CD14-positive monocyte (primary cell): Measurements from ENCODE around the gene GNPTG. TPM values are rescaled to one million over a fixed set of nuclear protein-coding genes. Genes with fewer than 3 reads are reported as not detected.
A peak's percentile ranks its signal among the peaks of the same experiment; 100 is the strongest.

Experiments used
- DNase-seq, 3 donors: peaks; one replicate each; pipeline ENCODE4 v3.0.0-alpha.2; 2011 to 2022
- H2AFZ ChIP-seq: 2 replicates; pipeline ENCODE4 v1.6.0; 2012; ENCODE audit warnings: mild to moderate bottlenecking, low read depth, low read length, inconsistent platforms; ENCODE audit not compliant: insufficient read depth, poor library complexity, severe bottlenecking
- H3K27ac ChIP-seq, 2 donors: 1 replicate in 1 of 2; 2 replicates in 1 of 2; pipeline ENCODE4 v1.5.1; 2012 to 2013; ENCODE audit warnings: low read length in 2 of 2, control low read depth in 1 of 2, inconsistent platforms in 1 of 2, low read depth in 1 of 2, mild to moderate bottlenecking in 1 of 2
- H3K27me3 ChIP-seq, 2 donors: one replicate each; pipeline versions ENCODE4 v1.6.0 to v1.6.1; 2011 to 2013; ENCODE audit warnings: low read length in 2 of 2; ENCODE audit not compliant: control insufficient read depth in 2 of 2, insufficient read depth in 2 of 2
- H3K36me3 ChIP-seq, 2 donors: replicated peaks in 1 of 2; 1 replicate in 1 of 2; 2 replicates in 1 of 2; pipeline versions ENCODE4 v1.5.1 to v1.6.1; 2012 to 2013; ENCODE audit warnings: low read length in 2 of 2, control low read depth in 1 of 2, inconsistent platforms in 1 of 2, mild to moderate bottlenecking in 1 of 2; ENCODE audit not compliant: insufficient read depth in 2 of 2, control insufficient read depth in 1 of 2
- H3K4me1 ChIP-seq, 2 donors: 1 replicate in 1 of 2; 2 replicates in 1 of 2; pipeline versions ENCODE4 v1.5.1 to v1.6.1; 2012 to 2013; ENCODE audit warnings: low read length in 2 of 2, control low read depth in 1 of 2, inconsistent platforms in 1 of 2, mild to moderate bottlenecking in 1 of 2, moderate library complexity in 1 of 2; ENCODE audit not compliant: insufficient read depth in 2 of 2, control insufficient read depth in 1 of 2
- H3K4me2 ChIP-seq: replicated peaks from 2 replicates; pipeline ENCODE3; 2012; ENCODE audit warnings: low read length, moderate library complexity, mild to moderate bottlenecking; ENCODE audit not compliant: poor library complexity, severe bottlenecking; ENCODE audit errors: extremely low read depth
- H3K4me3 ChIP-seq, 3 experiments: fragments of 200-600 bp in 1 of 3; sonication (generic) in 1 of 3; replicated peaks in 1 of 3; 1 replicate in 2 of 3; 2 replicates in 1 of 3; pipeline ENCODE4 v1.5.1; 2011 to 2013; ENCODE audit warnings: low read length in 3 of 3, mild to moderate bottlenecking in 3 of 3, control low read depth in 2 of 3, low read depth in 2 of 3, inconsistent platforms in 1 of 3, moderate library complexity in 1 of 3
- H3K79me2 ChIP-seq: 2 replicates; pipeline ENCODE4 v1.6.0; 2012; ENCODE audit warnings: mild to moderate bottlenecking, control low read depth, inconsistent platforms, low read length, moderate library complexity; ENCODE audit not compliant: insufficient read depth
- H3K9ac ChIP-seq: 2 replicates; pipeline ENCODE4 v1.6.0; 2017; ENCODE audit warnings: low read length, mild to moderate bottlenecking; ENCODE audit not compliant: insufficient read depth, poor library complexity, severe bottlenecking
- H3K9me3 ChIP-seq, 2 donors: replicated peaks in 1 of 2; 1 replicate in 1 of 2; 2 replicates in 1 of 2; pipeline versions ENCODE4 v1.5.1 to v1.6.1; 2012 to 2013; ENCODE audit warnings: low read length in 2 of 2, control low read depth in 1 of 2; ENCODE audit not compliant: control insufficient read depth in 1 of 2, insufficient read depth in 1 of 2
- H4K20me1 ChIP-seq: 2 replicates; pipeline ENCODE4 v1.6.0; 2012; ENCODE audit warnings: mild to moderate bottlenecking, low read length, control low read depth, moderate library complexity; ENCODE audit not compliant: insufficient read depth
- H3K27ac Mint-ChIP-seq, 7 donors: one replicate each; pipeline ENCODE4 v1.8.0; 2020; ENCODE audit warnings: mild to moderate bottlenecking in 7 of 7, mixed read lengths in 7 of 7, moderate library complexity in 6 of 7, inconsistent platforms in 2 of 7
- H3K27me3 Mint-ChIP-seq, 3 donors: one replicate each; pipeline ENCODE4 v1.8.0; 2021 to 2022; ENCODE audit warnings: low read depth in 3 of 3, mild to moderate bottlenecking in 3 of 3, mixed read lengths in 3 of 3, moderate library complexity in 3 of 3, inconsistent platforms in 1 of 3
- H3K36me3 Mint-ChIP-seq, 2 donors: one replicate each; pipeline ENCODE4 v1.8.0; 2020; ENCODE audit warnings: mixed read lengths in 2 of 2, inconsistent platforms in 1 of 2, mild to moderate bottlenecking in 1 of 2
- H3K4me1 Mint-ChIP-seq: one replicate; pipeline ENCODE4 v1.8.0; 2020; ENCODE audit warnings: mild to moderate bottlenecking, mixed read lengths
- H3K4me3 Mint-ChIP-seq, 2 donors: one replicate each; pipeline ENCODE4 v1.8.0; 2020; ENCODE audit warnings: mild to moderate bottlenecking in 2 of 2, mixed read lengths in 2 of 2, moderate library complexity in 1 of 2
- H3K9me3 Mint-ChIP-seq, 7 donors: one replicate each; pipeline ENCODE4 v1.8.0; 2020 to 2022; ENCODE audit warnings: mixed read lengths in 7 of 7, mild to moderate bottlenecking in 6 of 7, moderate library complexity in 6 of 7, inconsistent platforms in 2 of 7
- WGBS: methylation state at CpG from one replicate; pipeline ENCODE4 v1.1.5; 2013; ENCODE audit warnings: missing lambda C conversion rate; ENCODE audit not compliant: insufficient coverage; 5-methylcytosine and 5-hydroxymethylcytosine counted together
- intact Hi-C, 2 donors: fragments of 100-400 bp; cut with micrococcal nuclease; formaldehyde crosslinking; loops; one replicate each; pipeline versions ENCODE4 v1.15.0 to v1.15.1; 2023
- polyA plus RNA-seq, 3 donors: library from polyadenylated mRNA; depleted of rRNA in 1 of 3; unstranded in 2 of 3; stranded (reverse) in 1 of 3; fragments of 300-500 nt in 2 of 3; fragments of >200 nt in 1 of 3; fragmentation: Illumina TruSeq in 2 of 3; gene quantifications; 1 replicate in 2 of 3; 2 replicates in 1 of 3; pipeline ENCODE4 v1.2.3, GENCODE V29; 2012 to 2021
- TF ChIP-seq, protein P1 (sequence below): fragments of 200-600 bp; IDR thresholded peaks from one replicate; pipeline ENCODE4 v1.8.0; 2022; ENCODE audit warnings: antibody characterized with exemption, mild to moderate bottlenecking

Gene GNPTG
- polyA plus RNA-seq, 3 donors: 74.7 to 130 (median 82.5) TPM

DNA sequence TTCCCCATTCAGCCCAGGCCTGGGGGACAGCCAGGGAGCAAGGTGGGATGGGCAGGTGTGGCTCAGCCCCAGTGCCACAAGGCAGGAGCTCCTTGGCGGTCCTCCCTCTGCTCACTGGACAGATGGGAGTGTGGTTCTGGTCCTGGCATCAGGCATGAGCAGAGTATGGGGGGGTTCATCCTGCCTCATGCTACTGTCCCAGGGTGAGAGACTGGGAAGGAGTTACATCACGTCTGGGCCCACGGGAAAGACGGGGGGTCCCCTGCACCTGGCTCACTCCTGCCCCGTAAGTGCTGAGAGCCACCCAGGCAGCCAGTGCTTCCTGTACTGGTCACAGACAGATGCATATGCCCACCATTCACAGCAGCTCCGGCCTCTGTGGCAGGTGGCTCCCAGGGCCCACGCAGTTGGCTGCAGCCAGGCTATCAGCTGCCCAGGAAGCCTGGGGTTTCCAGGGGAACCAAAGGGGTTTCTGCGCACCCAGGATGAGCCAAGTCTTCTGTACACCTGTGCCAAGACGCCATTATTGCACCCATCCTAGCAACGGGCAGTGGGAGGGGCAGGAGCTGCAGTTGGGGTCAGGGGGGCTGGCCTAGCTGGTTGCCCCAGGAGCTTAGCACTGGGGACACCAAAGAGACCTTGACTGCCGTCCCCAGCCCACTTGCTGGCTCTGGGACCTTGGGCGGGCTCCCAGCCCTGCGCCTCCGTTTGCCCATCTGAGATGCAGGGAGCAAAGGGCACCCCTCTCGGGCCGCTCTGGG lies 16.3 kb upstream of the GNPTG start:
- peaks cover 50 to 66% (median 59%) of the 10 kb centered on the region in 3 donors for H3K27me3 Mint-ChIP-seq
- H3K27ac ChIP-seq: no peak overlapping the region
- no peaks in the 10 kb centered on the region for H3K36me3 ChIP-seq
- WGBS: 46% methylated on average over 9 of the region's 16 CpGs
- no peak overlapping the region for H2AFZ ChIP-seq
- no peak overlapping the region for H3K4me2 ChIP-seq
- no peak for DNase-seq
- H3K27ac Mint-ChIP-seq: no peak overlapping the region
- peaks cover 0 to 2% of the 10 kb centered on the region in 2 donors for H3K36me3 Mint-ChIP-seq
- TF ChIP-seq, protein P1, sequence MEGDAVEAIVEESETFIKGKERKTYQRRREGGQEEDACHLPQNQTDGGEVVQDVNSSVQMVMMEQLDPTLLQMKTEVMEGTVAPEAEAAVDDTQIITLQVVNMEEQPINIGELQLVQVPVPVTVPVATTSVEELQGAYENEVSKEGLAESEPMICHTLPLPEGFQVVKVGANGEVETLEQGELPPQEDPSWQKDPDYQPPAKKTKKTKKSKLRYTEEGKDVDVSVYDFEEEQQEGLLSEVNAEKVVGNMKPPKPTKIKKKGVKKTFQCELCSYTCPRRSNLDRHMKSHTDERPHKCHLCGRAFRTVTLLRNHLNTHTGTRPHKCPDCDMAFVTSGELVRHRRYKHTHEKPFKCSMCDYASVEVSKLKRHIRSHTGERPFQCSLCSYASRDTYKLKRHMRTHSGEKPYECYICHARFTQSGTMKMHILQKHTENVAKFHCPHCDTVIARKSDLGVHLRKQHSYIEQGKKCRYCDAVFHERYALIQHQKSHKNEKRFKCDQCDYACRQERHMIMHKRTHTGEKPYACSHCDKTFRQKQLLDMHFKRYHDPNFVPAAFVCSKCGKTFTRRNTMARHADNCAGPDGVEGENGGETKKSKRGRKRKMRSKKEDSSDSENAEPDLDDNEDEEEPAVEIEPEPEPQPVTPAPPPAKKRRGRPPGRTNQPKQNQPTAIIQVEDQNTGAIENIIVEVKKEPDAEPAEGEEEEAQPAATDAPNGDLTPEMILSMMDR: no peak
- no peaks in the 10 kb centered on the region for H4K20me1 ChIP-seq
- H3K4me1 ChIP-seq: peaks cover 13 to 32% of the 10 kb centered on the region in 2 donors
- H3K4me3 Mint-ChIP-seq: peak overlapping the region in 1 of 2 donors; percentile 71
- no peaks in the 10 kb centered on the region for H3K79me2 ChIP-seq
- H3K9me3 ChIP-seq: peaks cover 3 to 11% of the 10 kb centered on the region in 2 donors
- peaks cover 0 to 26% (median 8%) of the 10 kb centered on the region in 7 donors for H3K9me3 Mint-ChIP-seq
- intact Hi-C loops: no loop called here
- peaks cover 42 to 59% of the 10 kb centered on the region in 2 donors for H3K27me3 ChIP-seq
- peaks cover 17% of the 10 kb centered on the region for H3K4me1 Mint-ChIP-seq
- H3K9ac ChIP-seq: no peak overlapping the region
- H3K4me3 ChIP-seq: no peak overlapping the region

GRCh38 chr16:1335996-1336395 lies 15.7 kb upstream of the GNPTG start:
- TF ChIP-seq, protein P1: no peak
- peaks cover 0 to 11% of the 10 kb centered on the region in 2 donors for H3K9me3 ChIP-seq
- 20% methylated on average over 6 of the region's 12 CpGs for WGBS
- peaks cover 0 to 21% (median 5%) of the 10 kb centered on the region in 7 donors for H3K9me3 Mint-ChIP-seq
- H3K27me3 Mint-ChIP-seq: peaks cover 50 to 60% (median 53%) of the 10 kb centered on the region in 3 donors
- H3K4me3 Mint-ChIP-seq: peak overlapping the region in 1 of 2 donors; percentile 15
- peaks cover 42 to 56% of the 10 kb centered on the region in 2 donors for H3K27me3 ChIP-seq
- no peak overlapping the region for H3K4me2 ChIP-seq
- no peak overlapping the region for H3K27ac Mint-ChIP-seq
- intact Hi-C loops: no loop called here
- H3K27ac ChIP-seq: no peak overlapping the region
- peaks cover 0 to 2% of the 10 kb centered on the region in 2 donors for H3K36me3 Mint-ChIP-seq
- H3K9ac ChIP-seq: no peak overlapping the region
- no peak overlapping the region for H3K4me3 ChIP-seq
- no peaks in the 10 kb centered on the region for H3K36me3 ChIP-seq
- peaks cover 13 to 32% of the 10 kb centered on the region in 2 donors for H3K4me1 ChIP-seq
- no peak for DNase-seq
- no peaks in the 10 kb centered on the region for H3K79me2 ChIP-seq
- no peak overlapping the region for H2AFZ ChIP-seq
- peaks cover 17% of the 10 kb centered on the region for H3K4me1 Mint-ChIP-seq
- no peaks in the 10 kb centered on the region for H4K20me1 ChIP-seq
